IMR-90 (cell line): ENCODE measurements around the gene RAF1.

Experiments used
- BHLHE40 ChIP-seq: fragments of 150-350 bp; IDR thresholded peaks from 2 replicates; pipeline ENCODE4 v1.6.1; 2016; ENCODE audit warnings: mild to moderate bottlenecking, low read depth, low read length
- CEBPB ChIP-seq: IDR thresholded peaks from 2 replicates; pipeline ENCODE4 v1.6.1; 2012; ENCODE audit warnings: low read depth, low read length, improper control_type of control experiment
- CTCF ChIP-seq: conservative IDR thresholded peaks from 2 replicates; pipeline ENCODE4 v1.5.1; 2012; ENCODE audit warnings: mild to moderate bottlenecking, low read depth, low read length, improper control_type of control experiment
- FOS ChIP-seq: fragments of 150-350 bp; IDR thresholded peaks from 2 replicates; pipeline ENCODE4 v1.6.1; 2016; ENCODE audit warnings: low read depth, low read length
- MAFK ChIP-seq: IDR thresholded peaks from 2 replicates; pipeline ENCODE4 v1.6.1; 2012; ENCODE audit warnings: low read depth, low read length, improper control_type of control experiment
- MAZ ChIP-seq: IDR thresholded peaks from 2 replicates; pipeline ENCODE4 v1.6.1; 2012; ENCODE audit warnings: low read depth, mild to moderate bottlenecking, low read length, improper control_type of control experiment, moderate library complexity, borderline replicate concordance
- MXI1 ChIP-seq: IDR thresholded peaks from 2 replicates; pipeline ENCODE4 v1.6.1; 2012; ENCODE audit warnings: low read depth, mild to moderate bottlenecking, low read length, moderate library complexity, borderline replicate concordance
- POLR2A ChIP-seq: IDR thresholded peaks from 2 replicates; pipeline ENCODE4 v1.6.1; 2012; ENCODE audit warnings: mild to moderate bottlenecking, low read depth, low read length
- RAD21 ChIP-seq: IDR thresholded peaks from 2 replicates; pipeline ENCODE4 v1.6.1; 2012; ENCODE audit warnings: low read length, improper control_type of control experiment
- RCOR1 ChIP-seq: IDR thresholded peaks from 2 replicates; pipeline ENCODE4 v1.6.1; 2012; ENCODE audit warnings: mild to moderate bottlenecking, low read length, improper control_type of control experiment; ENCODE audit not compliant: insufficient replicate concordance
- RFX5 ChIP-seq: IDR thresholded peaks from 2 replicates; pipeline ENCODE4 v1.8.0; 2012; ENCODE audit warnings: low read depth, mild to moderate bottlenecking, low read length, moderate library complexity

GRCh38 chr3:12561397-12561796 is 102.5 kb downstream of the RAF1 start:
- no peak for TF ChIP-seq RAD21
- TF ChIP-seq CTCF: no peak
- TF ChIP-seq FOS: no peak
- no peak for TF ChIP-seq MAFK
- TF ChIP-seq MXI1: no peak
- no peak for TF ChIP-seq POLR2A
- TF ChIP-seq RCOR1: no peak
- no peak for TF ChIP-seq BHLHE40
- no peak for TF ChIP-seq RFX5
- TF ChIP-seq CEBPB: no peak
- TF ChIP-seq MAZ: no peak
